ENCODE data around the gene SCARB1.

Gene SCARB1

DNA sequence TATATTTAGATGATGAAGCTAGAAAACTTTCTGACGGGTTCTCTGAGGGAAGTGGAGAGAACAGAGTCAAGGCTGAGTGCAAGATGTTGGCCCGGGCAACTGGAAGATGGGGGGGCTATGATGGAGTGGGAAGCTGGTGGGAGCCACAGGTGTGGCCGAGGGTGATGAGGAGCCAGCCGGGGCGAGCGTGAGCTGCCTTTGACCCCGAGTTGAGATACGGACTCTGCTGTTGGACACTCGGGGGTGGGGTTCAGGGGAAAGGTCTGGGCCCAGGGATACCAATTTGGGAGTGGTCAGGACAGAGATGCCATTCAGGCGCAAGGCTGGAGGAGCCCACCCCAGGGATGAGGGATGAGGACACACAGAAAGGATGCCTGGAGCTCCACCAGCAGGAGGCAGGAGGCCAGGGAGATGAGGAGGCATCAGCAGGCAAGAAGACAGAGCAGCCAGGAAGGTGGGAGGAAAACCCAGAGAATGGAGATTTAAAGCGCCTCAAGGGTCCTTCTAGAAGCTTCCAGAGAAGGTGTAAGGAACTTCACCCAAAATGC lies 9.0 kb downstream of the SCARB1 start:
- H3K27ac Mint-ChIP-seq = peak overlapping the region; percentile 79
- H3K4me1 Mint-ChIP-seq = peaks cover 53% of the 10 kb centered on the region
- H3K27me3 Mint-ChIP-seq (ENCODE audit: low read depth, poor library complexity) = peaks cover 5% of the 10 kb centered on the region
- TF ChIP-seq, protein P1, sequence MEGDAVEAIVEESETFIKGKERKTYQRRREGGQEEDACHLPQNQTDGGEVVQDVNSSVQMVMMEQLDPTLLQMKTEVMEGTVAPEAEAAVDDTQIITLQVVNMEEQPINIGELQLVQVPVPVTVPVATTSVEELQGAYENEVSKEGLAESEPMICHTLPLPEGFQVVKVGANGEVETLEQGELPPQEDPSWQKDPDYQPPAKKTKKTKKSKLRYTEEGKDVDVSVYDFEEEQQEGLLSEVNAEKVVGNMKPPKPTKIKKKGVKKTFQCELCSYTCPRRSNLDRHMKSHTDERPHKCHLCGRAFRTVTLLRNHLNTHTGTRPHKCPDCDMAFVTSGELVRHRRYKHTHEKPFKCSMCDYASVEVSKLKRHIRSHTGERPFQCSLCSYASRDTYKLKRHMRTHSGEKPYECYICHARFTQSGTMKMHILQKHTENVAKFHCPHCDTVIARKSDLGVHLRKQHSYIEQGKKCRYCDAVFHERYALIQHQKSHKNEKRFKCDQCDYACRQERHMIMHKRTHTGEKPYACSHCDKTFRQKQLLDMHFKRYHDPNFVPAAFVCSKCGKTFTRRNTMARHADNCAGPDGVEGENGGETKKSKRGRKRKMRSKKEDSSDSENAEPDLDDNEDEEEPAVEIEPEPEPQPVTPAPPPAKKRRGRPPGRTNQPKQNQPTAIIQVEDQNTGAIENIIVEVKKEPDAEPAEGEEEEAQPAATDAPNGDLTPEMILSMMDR (IDR thresholded peaks at IDR 0.05) = no peak
- H3K4me3 Mint-ChIP-seq = no peak overlapping the region
- no peaks in the 10 kb centered on the region for H3K36me3 Mint-ChIP-seq (ENCODE audit: low read depth)
- H3K9me3 Mint-ChIP-seq = no peaks in the 10 kb centered on the region
- DNase-seq = no peak

DNA sequence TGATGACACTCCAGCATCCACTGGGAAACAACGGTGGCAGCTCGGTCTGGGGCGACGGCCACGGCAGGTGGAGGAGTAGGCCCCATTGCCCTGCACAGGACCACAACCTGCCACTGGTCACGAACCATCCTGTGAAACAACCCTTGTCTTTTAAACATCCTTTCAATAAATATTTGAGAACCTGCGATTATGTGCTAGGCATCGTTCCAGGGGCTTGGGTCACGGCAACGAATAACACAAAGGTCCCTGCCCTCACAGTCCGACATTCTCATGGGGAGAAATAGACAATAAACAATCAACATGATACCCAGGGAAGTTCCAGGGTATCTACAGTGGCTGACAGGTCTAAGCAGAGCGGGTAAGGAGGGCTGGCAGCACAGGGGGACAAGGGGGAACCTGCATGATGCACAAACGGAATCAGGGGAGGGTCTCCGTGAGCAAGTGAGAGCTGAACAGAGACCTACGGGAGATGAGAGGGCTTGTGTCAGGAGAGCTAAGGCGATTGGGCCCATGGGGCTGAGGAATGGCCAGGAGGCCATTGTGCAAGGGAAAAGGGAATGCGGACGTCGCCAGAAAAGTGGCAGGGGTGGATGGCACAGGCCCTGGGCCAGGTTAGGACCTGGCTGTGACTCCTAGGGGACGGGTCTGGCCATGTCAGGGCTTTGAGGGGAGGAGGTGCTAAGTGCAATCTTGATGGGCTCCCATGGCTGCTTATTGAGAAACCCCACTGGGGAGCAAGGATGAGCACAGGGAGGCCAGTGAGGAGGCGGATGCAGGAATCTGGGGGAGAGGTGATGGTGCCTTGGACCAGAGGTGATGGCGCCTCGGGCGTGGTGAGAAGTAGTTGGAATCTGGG lies 9.7 kb downstream of the SCARB1 start:
- Mint-ChIP-seq H3K4me1 (peaks cover 53% of the 10 kb centered on the region), H3K4me3 (no peak overlapping the region), H3K27ac (peak overlapping the region; percentile 79), H3K9me3 (no peaks in the 10 kb centered on the region), H3K36me3 (ENCODE audit: low read depth) (no peaks in the 10 kb centered on the region), H3K27me3 (ENCODE audit: low read depth, poor library complexity) (peaks cover 5% of the 10 kb centered on the region)
- DNase-seq = no peak
- TF ChIP-seq, protein P1 (IDR thresholded peaks at IDR 0.05) = no peak

DNA sequence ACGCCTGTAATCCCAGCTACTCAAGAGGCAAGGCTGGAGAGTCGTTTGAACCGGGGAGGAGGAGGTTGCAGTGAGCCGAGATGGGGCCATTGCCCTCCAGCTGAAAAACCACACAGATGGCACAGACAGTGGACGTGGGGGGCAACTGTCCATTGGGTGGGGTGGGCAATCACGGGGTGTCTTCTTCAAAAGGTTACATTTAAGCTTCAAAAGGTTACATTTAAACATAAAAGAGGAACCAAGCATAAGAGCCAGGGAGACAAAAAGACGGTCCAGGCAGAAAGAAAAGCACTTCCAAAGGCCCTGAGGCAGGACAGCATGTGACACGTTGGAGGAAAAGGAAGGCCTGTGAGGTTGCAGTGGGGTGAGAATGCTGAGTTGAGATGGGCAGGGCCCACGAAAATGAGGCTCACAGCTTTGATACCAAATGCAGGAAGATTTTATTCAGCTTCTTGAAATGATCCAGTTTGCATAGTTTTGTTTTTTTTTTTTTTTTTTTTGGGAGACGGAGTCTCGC lies 10.7 kb downstream of the SCARB1 start:
- Mint-ChIP-seq H3K4me1 (peaks cover 50% of the 10 kb centered on the region), H3K36me3 (ENCODE audit: low read depth) (no peaks in the 10 kb centered on the region), H3K4me3 (no peak overlapping the region), H3K9me3 (no peaks in the 10 kb centered on the region), H3K27ac (no peak overlapping the region), H3K27me3 (ENCODE audit: low read depth, poor library complexity) (peaks cover 5% of the 10 kb centered on the region)
- no peak for DNase-seq
- TF ChIP-seq, protein P1 (IDR thresholded peaks at IDR 0.05) = no peak

DNA sequence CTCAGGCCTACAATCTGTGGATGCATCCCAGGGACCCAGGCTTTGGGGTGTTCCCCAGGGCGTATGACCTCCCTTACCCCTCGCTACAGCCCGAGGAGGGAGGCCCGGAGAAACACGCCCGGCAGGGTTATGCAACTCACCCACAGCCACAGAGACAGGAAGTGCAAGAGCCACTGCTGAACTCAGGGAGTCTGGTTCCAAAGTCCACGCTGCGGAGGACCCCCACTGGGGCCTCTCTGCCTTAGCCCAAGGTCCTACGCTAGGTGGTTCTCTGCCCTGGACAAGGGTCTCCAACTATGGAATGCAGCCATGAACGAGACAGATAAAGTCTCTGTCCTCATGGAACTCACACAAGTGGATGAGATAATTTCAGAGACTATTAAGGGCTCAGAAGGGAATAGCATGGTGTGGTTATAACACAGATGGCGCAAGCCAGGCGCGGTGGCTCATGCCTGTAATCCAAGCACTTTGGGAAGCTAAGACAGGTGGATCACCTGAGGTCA lies 11.3 kb downstream of the SCARB1 start:
- no peaks in the 10 kb centered on the region for H3K36me3 Mint-ChIP-seq (ENCODE audit: low read depth)
- H3K4me3 Mint-ChIP-seq = no peak overlapping the region
- DNase-seq = no peak
- H3K27ac Mint-ChIP-seq = no peak overlapping the region
- TF ChIP-seq, protein P1 (IDR thresholded peaks at IDR 0.05) = no peak
- H3K27me3 Mint-ChIP-seq (ENCODE audit: low read depth, poor library complexity) = peaks cover 5% of the 10 kb centered on the region
- H3K9me3 Mint-ChIP-seq = no peaks in the 10 kb centered on the region
- peaks cover 50% of the 10 kb centered on the region for H3K4me1 Mint-ChIP-seq

DNA sequence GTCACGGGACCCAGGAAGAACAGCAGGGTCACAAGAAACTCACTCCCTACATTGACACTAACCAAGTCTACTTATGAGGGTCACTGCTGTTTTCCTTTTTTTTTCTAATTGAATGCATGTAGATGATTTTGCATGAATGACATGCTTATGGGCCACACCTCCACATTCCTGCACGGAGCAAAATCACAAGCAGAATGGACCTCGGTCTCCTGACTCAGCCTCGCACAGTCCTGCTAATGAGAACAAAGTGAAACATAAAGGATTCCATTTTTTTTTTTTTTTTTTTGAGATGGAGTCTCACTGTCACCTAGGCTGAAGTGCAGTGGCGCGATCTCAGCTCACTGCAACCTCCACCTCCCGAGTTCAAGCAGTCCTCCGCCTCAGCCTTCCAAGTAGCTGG lies 12.3 kb downstream of the SCARB1 start:
- no peak for DNase-seq
- H3K4me1 Mint-ChIP-seq = peaks cover 51% of the 10 kb centered on the region
- no peak overlapping the region for H3K27ac Mint-ChIP-seq
- peaks cover 5% of the 10 kb centered on the region for H3K27me3 Mint-ChIP-seq (ENCODE audit: low read depth, poor library complexity)
- H3K36me3 Mint-ChIP-seq (ENCODE audit: low read depth) = no peaks in the 10 kb centered on the region
- no peak overlapping the region for H3K4me3 Mint-ChIP-seq
- TF ChIP-seq, protein P1 (IDR thresholded peaks at IDR 0.05) = no peak
- H3K9me3 Mint-ChIP-seq = no peaks in the 10 kb centered on the region
